Forelimb muscle (tissue), 1 donor: ENCODE results near the gene PROSER2. TPM values are rescaled to one million over a fixed set of nuclear protein-coding genes. Genes with fewer than 3 reads are reported as not detected.

Source experiments
- DNase-seq: peaks from one replicate; pipeline ENCODE4 v3.0.0-alpha.2; 2013; ENCODE audit warnings: low read depth
- polyA plus RNA-seq: library from polyadenylated mRNA; unstranded; fragments of 120-200 nt; gene quantifications from one replicate; pipeline ENCODE4 v1.2.1, GENCODE V29; 2013; ENCODE audit not compliant: insufficient read length

Gene PROSER2
- polyA plus RNA-seq, 1 donor: 4.7 TPM

GRCh38 chr10:11804336-11804735 lies 18.8 kb upstream of the PROSER2 start:
- DNase-seq: no peak

- no peak for DNase-seq
Measured at GRCh38 chr10:11805792-11806191, 17.4 kb upstream of the PROSER2 start.

GRCh38 chr10:11806706-11807105 lies 16.4 kb upstream of the PROSER2 start:
- no peak for DNase-seq

GRCh38 chr10:11808808-11809207 lies 14.3 kb upstream of the PROSER2 start:
- no peak for DNase-seq

- DNase-seq: no peak
Measured at GRCh38 chr10:11810313-11810766, 12.8 kb upstream of the PROSER2 start.

GRCh38 chr10:11810973-11811372 lies 12.2 kb upstream of the PROSER2 start:
- no peak for DNase-seq

GRCh38 chr10:11813177-11813576 lies 10.0 kb upstream of the PROSER2 start:
- no peak for DNase-seq

GRCh38 chr10:11813855-11814567 lies 9.1 kb upstream of the PROSER2 start:
- DNase-seq: no peak

- DNase-seq: no peak
Measured at GRCh38 chr10:11819027-11819426, 4.1 kb upstream of the PROSER2 start.

- DNase-seq: no peak
Measured at GRCh38 chr10:11822026-11822756, 965 bp upstream of the PROSER2 start.

GRCh38 chr10:11822809-11823121 lies 391 bp upstream of the PROSER2 start:
- no peak for DNase-seq

GRCh38 chr10:11823989-11824346 lies 812 bp downstream of the PROSER2 start:
- no peak for DNase-seq

- DNase-seq: no peak
Measured at GRCh38 chr10:11824376-11824775, 1.2 kb downstream of the PROSER2 start.

- no peak for DNase-seq
Measured at GRCh38 chr10:11824825-11825224, 1.7 kb downstream of the PROSER2 start.

GRCh38 chr10:11825796-11826414 lies 2.7 kb downstream of the PROSER2 start:
- DNase-seq: no peak

- no peak for DNase-seq
Measured at GRCh38 chr10:11827006-11827405, 3.9 kb downstream of the PROSER2 start.

- DNase-seq: no peak
Measured at GRCh38 chr10:11827414-11827813, 4.3 kb downstream of the PROSER2 start.

GRCh38 chr10:11828682-11829284 lies 5.6 kb downstream of the PROSER2 start:
- DNase-seq: no peak

GRCh38 chr10:11830836-11831519 lies 7.8 kb downstream of the PROSER2 start:
- no peak for DNase-seq

- no peak for DNase-seq
Measured at GRCh38 chr10:11831520-11831951, 8.4 kb downstream of the PROSER2 start.

- DNase-seq: no peak
Measured at GRCh38 chr10:11832042-11832441, 8.9 kb downstream of the PROSER2 start.

- DNase-seq: no peak
Measured at GRCh38 chr10:11835061-11835460, 11.9 kb downstream of the PROSER2 start.
